ENCODE results near the gene CHD9.
"Not testable (repeated sequence)": the region's sequence is repeated elsewhere in the genome, so short reads cannot be mapped to it uniquely, and the experiment has no call there.

The CHD9 gene

GRCh38 chr16:53234836-53235235 is 180.0 kb downstream of the CHD9 start:
- no peaks in the 10 kb centered on the region for H3K27me3 ChIP-seq (ENCODE audit: low read depth)
- no peaks in the 10 kb centered on the region for H3K4me1 ChIP-seq
- no peak overlapping the region for H3K4me3 ChIP-seq
- H3K36me3 ChIP-seq (replicated peaks) = peaks cover 73% of the 10 kb centered on the region
- DNase-seq (ENCODE audit: low spot score in 2 of 2) = no peak
- H3K9me3 ChIP-seq = no peaks in the 10 kb centered on the region
- in situ Hi-C loops (cut with MboI; ENCODE audit: low sequenced_read_pairs) = no loop called here

- H3K4me1 ChIP-seq = no peaks in the 10 kb centered on the region
- H3K27me3 ChIP-seq (ENCODE audit: low read depth) = no peaks in the 10 kb centered on the region
- in situ Hi-C loops (cut with MboI; ENCODE audit: low sequenced_read_pairs) = no loop called here
- no peak overlapping the region for H3K4me3 ChIP-seq
- H3K36me3 ChIP-seq (replicated peaks) = peaks cover 71% of the 10 kb centered on the region
- H3K9me3 ChIP-seq = no peaks in the 10 kb centered on the region
- DNase-seq (ENCODE audit: low spot score in 2 of 2) = no peak
These were observed 181.1 kb downstream of the CHD9 start for GRCh38 chr16:53235851-53236250.

GRCh38 chr16:53249331-53249730 is 194.5 kb downstream of the CHD9 start:
- peak in 1 of 2 experiments; percentile 84 for DNase-seq (ENCODE audit: low spot score in 2 of 2)
- no peaks in the 10 kb centered on the region for H3K9me3 ChIP-seq
- H3K27me3 ChIP-seq (ENCODE audit: low read depth) = no peaks in the 10 kb centered on the region
- no peak overlapping the region for H3K4me3 ChIP-seq
- in situ Hi-C loops (cut with MboI; ENCODE audit: low sequenced_read_pairs) = no loop called here
- peaks cover 14% of the 10 kb centered on the region for H3K4me1 ChIP-seq
- H3K36me3 ChIP-seq (replicated peaks) = peaks cover 37% of the 10 kb centered on the region

- H3K4me3 ChIP-seq = no peak overlapping the region
- H3K36me3 ChIP-seq (replicated peaks) = peaks cover 20% of the 10 kb centered on the region
- no peaks in the 10 kb centered on the region for H3K9me3 ChIP-seq
- H3K4me1 ChIP-seq = peaks cover 7% of the 10 kb centered on the region; the same call in 1 of the 2 replicates
- DNase-seq (ENCODE audit: low spot score in 2 of 2) = peak in 1 of 2 experiments; percentile 18
- H3K27me3 ChIP-seq (ENCODE audit: low read depth) = no peaks in the 10 kb centered on the region
- in situ Hi-C loops (cut with MboI; ENCODE audit: low sequenced_read_pairs) = no loop called here
These were observed 202.2 kb downstream of the CHD9 start for GRCh38 chr16:53257001-53257400.

GRCh38 chr16:53258809-53259208 is 204.0 kb downstream of the CHD9 start:
- no peak overlapping the region for H3K4me3 ChIP-seq
- peaks cover 20% of the 10 kb centered on the region for H3K36me3 ChIP-seq (replicated peaks)
- peaks cover 7% of the 10 kb centered on the region; the same call in 1 of the 2 replicates for H3K4me1 ChIP-seq
- no peaks in the 10 kb centered on the region for H3K9me3 ChIP-seq
- H3K27me3 ChIP-seq (ENCODE audit: low read depth) = no peaks in the 10 kb centered on the region
- in situ Hi-C loops (cut with MboI; ENCODE audit: low sequenced_read_pairs) = no loop called here
- no peak for DNase-seq (ENCODE audit: low spot score in 2 of 2)

- Histone ChIP-seq H3K36me3 (replicated peaks) (peaks cover 20% of the 10 kb centered on the region), H3K4me3 (no peak overlapping the region), H3K9me3 (no peaks in the 10 kb centered on the region), H3K27me3 (ENCODE audit: low read depth) (no peaks in the 10 kb centered on the region), H3K4me1 (peaks cover 7% of the 10 kb centered on the region; the same call in 1 of the 2 replicates)
- in situ Hi-C loops (cut with MboI; ENCODE audit: low sequenced_read_pairs) = no loop called here
- DNase-seq (ENCODE audit: low spot score in 2 of 2) = no peak
These were observed 206.5 kb downstream of the CHD9 start for GRCh38 chr16:53261276-53261675.

- in situ Hi-C loops (cut with MboI; ENCODE audit: low sequenced_read_pairs) = no loop called here
These were observed 207.9 kb downstream of the CHD9 start for GRCh38 chr16:53262645-53263044.

GRCh38 chr16:53266156-53266555 is 211.4 kb downstream of the CHD9 start:
- no peaks in the 10 kb centered on the region for H3K9me3 ChIP-seq
- peaks cover 32% of the 10 kb centered on the region for H3K36me3 ChIP-seq (replicated peaks)
- no peaks in the 10 kb centered on the region for H3K4me1 ChIP-seq
- H3K27me3 ChIP-seq (ENCODE audit: low read depth) = no peaks in the 10 kb centered on the region
- DNase-seq (ENCODE audit: low spot score in 2 of 2) = no peak
- H3K4me3 ChIP-seq = no peak overlapping the region
- in situ Hi-C loops (cut with MboI; ENCODE audit: low sequenced_read_pairs) = no loop called here

More at GRCh38 chr16:53262645-53263044, 207.9 kb downstream of the CHD9 start:
- peaks cover 24% of the 10 kb centered on the region for H3K36me3 ChIP-seq (replicated peaks)
- DNase-seq (ENCODE audit: low spot score in 2 of 2) = no peak
- no peaks in the 10 kb centered on the region for H3K9me3 ChIP-seq
- H3K4me3 ChIP-seq = no peak overlapping the region
- H3K27me3 ChIP-seq (ENCODE audit: low read depth) = no peaks in the 10 kb centered on the region
- H3K4me1 ChIP-seq = no peaks in the 10 kb centered on the region; the same call in 1 of the 2 replicates

- H3K4me3 ChIP-seq; in situ Hi-C loops (cut with MboI; ENCODE audit: low sequenced_read_pairs); H3K27me3 ChIP-seq (ENCODE audit: low read depth); H3K9me3 ChIP-seq; H3K4me1 ChIP-seq; DNase-seq (ENCODE audit: low spot score in 2 of 2): not testable (repeated sequence)
- peaks cover 50% of the 10 kb centered on the region for H3K36me3 ChIP-seq (replicated peaks)
These were observed 223.7 kb downstream of the CHD9 start for GRCh38 chr16:53278498-53278897.

- Histone ChIP-seq H3K9me3 (no peaks in the 10 kb centered on the region), H3K27me3 (ENCODE audit: low read depth) (no peaks in the 10 kb centered on the region), H3K4me1 (no peaks in the 10 kb centered on the region), H3K4me3 (no peak overlapping the region), H3K36me3 (replicated peaks) (peaks cover 38% of the 10 kb centered on the region)
- no peak for DNase-seq (ENCODE audit: low spot score in 2 of 2)
- in situ Hi-C loops (cut with MboI; ENCODE audit: low sequenced_read_pairs) = no loop called here
These were observed 226.5 kb downstream of the CHD9 start for GRCh38 chr16:53281280-53281679.

GRCh38 chr16:53281859-53282258 is 227.1 kb downstream of the CHD9 start:
- Histone ChIP-seq H3K36me3 (replicated peaks) (peaks cover 38% of the 10 kb centered on the region), H3K4me3 (no peak overlapping the region)

GRCh38 chr16:53282328-53282727 is 227.5 kb downstream of the CHD9 start:
- Histone ChIP-seq H3K4me1 (no peaks in the 10 kb centered on the region), H3K9me3 (no peaks in the 10 kb centered on the region), H3K36me3 (replicated peaks) (peaks cover 38% of the 10 kb centered on the region), H3K4me3 (no peak overlapping the region), H3K27me3 (ENCODE audit: low read depth) (no peaks in the 10 kb centered on the region)
- in situ Hi-C loops (cut with MboI; ENCODE audit: low sequenced_read_pairs) = no loop called here
- no peak for DNase-seq (ENCODE audit: low spot score in 2 of 2)

More at GRCh38 chr16:53281859-53282258, 227.1 kb downstream of the CHD9 start:
- DNase-seq (ENCODE audit: low spot score in 2 of 2) = no peak
- Histone ChIP-seq H3K4me1 (no peaks in the 10 kb centered on the region), H3K9me3 (no peaks in the 10 kb centered on the region), H3K27me3 (ENCODE audit: low read depth) (no peaks in the 10 kb centered on the region)
- in situ Hi-C loops (cut with MboI; ENCODE audit: low sequenced_read_pairs) = no loop called here

- Histone ChIP-seq H3K36me3 (replicated peaks) (peaks cover 37% of the 10 kb centered on the region), H3K27me3 (ENCODE audit: low read depth) (no peaks in the 10 kb centered on the region), H3K4me1 (no peaks in the 10 kb centered on the region), H3K9me3 (no peaks in the 10 kb centered on the region), H3K4me3 (no peak overlapping the region)
- in situ Hi-C loops (cut with MboI; ENCODE audit: low sequenced_read_pairs) = no loop called here
- DNase-seq (ENCODE audit: low spot score in 2 of 2) = peak in 1 of 2 experiments; percentile 37
These were observed 228.5 kb downstream of the CHD9 start for GRCh38 chr16:53282975-53283946.

- no peak for DNase-seq (ENCODE audit: low spot score in 2 of 2)
- Histone ChIP-seq H3K4me3 (no peak overlapping the region), H3K9me3 (no peaks in the 10 kb centered on the region), H3K27me3 (ENCODE audit: low read depth) (no peaks in the 10 kb centered on the region), H3K36me3 (replicated peaks) (peaks cover 34% of the 10 kb centered on the region), H3K4me1 (no peaks in the 10 kb centered on the region)
- in situ Hi-C loops (cut with MboI; ENCODE audit: low sequenced_read_pairs) = no loop called here
These were observed 230.4 kb downstream of the CHD9 start for GRCh38 chr16:53285236-53285635.

All from HAP-1 (cell line).